AG04449 (cell line): Measurements from ENCODE around the gene MITF.

Experiments
- CTCF ChIA-PET: fragments of 350-600 bp; formaldehyde crosslinking; extraction: SDS; loops from one replicate; lab custom pipeline; 2021; ENCODE audit warnings: antibody characterized with exemption; lab: Yijun Ruan, JAX
- POLR2A ChIA-PET: fragments of 400-600, 350-600 bp; formaldehyde crosslinking; extraction: SDS; loops from one replicate; lab custom pipeline; 2020; ENCODE audit warnings: antibody characterized with exemption, inconsistent platforms; lab: Yijun Ruan, JAX
- DNase-seq: peaks from one replicate; pipeline ENCODE4 v3.0.0-alpha.2; 2010; ENCODE audit warnings: low read depth, low spot score
- H3K4me3 ChIP-seq: 2 replicates; pipeline ENCODE4 v1.5.1; 2011; ENCODE audit warnings: low read depth, mild to moderate bottlenecking, control low read depth, low read length
- TF ChIP-seq, protein P1 (sequence below): IDR thresholded peaks from one replicate; pipeline ENCODE4 v1.5.1; 2011; ENCODE audit warnings: mild to moderate bottlenecking, moderate library complexity, low read length, control low read depth, inconsistent platforms; ENCODE audit not compliant: insufficient read depth; ENCODE audit errors: missing control alignments

The MITF gene

GRCh38 chr3:69925506-69925905 lies 186.2 kb downstream of the MITF start:
- POLR2A ChIA-PET, result no interaction called here
- TF ChIP-seq, protein P1, sequence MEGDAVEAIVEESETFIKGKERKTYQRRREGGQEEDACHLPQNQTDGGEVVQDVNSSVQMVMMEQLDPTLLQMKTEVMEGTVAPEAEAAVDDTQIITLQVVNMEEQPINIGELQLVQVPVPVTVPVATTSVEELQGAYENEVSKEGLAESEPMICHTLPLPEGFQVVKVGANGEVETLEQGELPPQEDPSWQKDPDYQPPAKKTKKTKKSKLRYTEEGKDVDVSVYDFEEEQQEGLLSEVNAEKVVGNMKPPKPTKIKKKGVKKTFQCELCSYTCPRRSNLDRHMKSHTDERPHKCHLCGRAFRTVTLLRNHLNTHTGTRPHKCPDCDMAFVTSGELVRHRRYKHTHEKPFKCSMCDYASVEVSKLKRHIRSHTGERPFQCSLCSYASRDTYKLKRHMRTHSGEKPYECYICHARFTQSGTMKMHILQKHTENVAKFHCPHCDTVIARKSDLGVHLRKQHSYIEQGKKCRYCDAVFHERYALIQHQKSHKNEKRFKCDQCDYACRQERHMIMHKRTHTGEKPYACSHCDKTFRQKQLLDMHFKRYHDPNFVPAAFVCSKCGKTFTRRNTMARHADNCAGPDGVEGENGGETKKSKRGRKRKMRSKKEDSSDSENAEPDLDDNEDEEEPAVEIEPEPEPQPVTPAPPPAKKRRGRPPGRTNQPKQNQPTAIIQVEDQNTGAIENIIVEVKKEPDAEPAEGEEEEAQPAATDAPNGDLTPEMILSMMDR, result no peak
- CTCF ChIA-PET, result no interaction called here
- DNase-seq, result no peak
- H3K4me3 ChIP-seq, result no peak overlapping the region

- TF ChIP-seq, protein P1, result no peak
- CTCF ChIA-PET, result interaction anchor here (0.9 kb wide), 1 partner anchor 22 kb away, joined by 4 read pairs; no protein-coding TSS in a partner anchor
- no peak overlapping the region for H3K4me3 ChIP-seq
- DNase-seq, result no peak
- POLR2A ChIA-PET, result no interaction called here
Observed at GRCh38 chr3:69926385-69926784, 187.1 kb downstream of the MITF start.

DNA sequence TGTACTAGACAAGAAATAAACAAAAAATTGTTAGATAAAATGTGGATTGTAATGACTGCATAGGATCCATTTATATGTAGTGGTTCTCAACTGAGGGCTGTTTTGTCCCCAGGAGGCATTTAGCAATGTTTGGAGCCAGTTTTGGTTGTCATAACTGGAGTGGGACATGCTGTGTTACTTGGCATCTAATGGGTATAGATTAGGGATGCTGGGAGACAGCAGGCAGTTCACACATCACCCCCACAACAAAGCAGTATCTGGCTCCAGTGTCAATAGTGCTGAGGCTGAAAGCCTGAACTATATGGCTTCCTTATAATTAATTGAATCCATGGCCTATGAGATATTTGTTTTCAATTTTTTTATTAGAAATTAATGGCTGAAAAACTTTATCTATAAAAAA lies 188.3 kb downstream of the MITF start:
- POLR2A ChIA-PET, result no interaction called here
- DNase-seq, result no peak
- CTCF ChIA-PET, result no interaction called here
- TF ChIP-seq, protein P1, result no peak
- no peak overlapping the region for H3K4me3 ChIP-seq

DNA sequence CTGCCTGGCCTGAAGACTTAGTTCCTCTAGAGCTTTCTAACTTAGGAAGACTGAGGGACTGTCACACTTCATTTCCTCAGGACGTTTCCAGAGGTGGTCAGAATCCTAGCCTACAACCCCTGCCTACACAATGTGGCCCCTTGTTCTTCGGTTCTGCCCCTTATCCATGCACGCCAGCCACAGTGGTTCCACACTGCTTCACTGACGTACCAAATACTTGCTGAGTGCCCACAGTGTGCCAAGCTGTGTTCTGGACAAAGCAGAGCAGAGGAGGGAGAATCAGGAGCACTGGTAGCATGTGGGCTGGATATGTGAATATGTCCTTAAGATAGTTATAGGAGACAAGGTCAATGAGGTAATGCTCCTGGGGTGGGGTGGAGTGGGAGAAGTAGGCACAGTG lies 189.8 kb downstream of the MITF start:
- CTCF ChIA-PET, result no interaction called here
- POLR2A ChIA-PET, result no interaction called here
- H3K4me3 ChIP-seq, result no peak overlapping the region
- TF ChIP-seq, protein P1, result no peak
- DNase-seq, result no peak

GRCh38 chr3:69930564-69930963 lies 191.3 kb downstream of the MITF start:
- ChIA-PET CTCF (no interaction called here), POLR2A (no interaction called here)
- TF ChIP-seq, protein P1, result no peak
- no peak overlapping the region for H3K4me3 ChIP-seq
- DNase-seq, result no peak

DNA sequence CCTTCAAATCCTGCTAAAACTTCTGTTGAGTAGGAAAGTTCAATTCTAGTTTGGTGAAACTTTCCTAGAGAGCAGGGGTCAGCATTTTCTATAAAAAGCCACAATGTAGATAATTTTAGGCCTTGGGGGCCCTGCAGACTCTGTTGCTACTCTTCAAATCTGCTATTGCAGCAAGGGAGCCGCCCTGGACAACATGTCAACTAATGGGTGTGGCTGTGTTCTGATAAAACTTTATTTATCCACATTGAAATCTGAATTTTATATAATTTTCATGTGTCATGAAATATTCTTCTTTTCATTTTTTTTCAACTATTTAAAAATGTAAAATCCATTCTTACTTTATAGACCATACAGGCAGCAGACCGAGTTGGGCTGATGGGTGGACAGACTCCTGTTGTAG lies 192.8 kb downstream of the MITF start:
- ChIA-PET CTCF (interaction anchor here (0.9 kb wide), 1 partner anchor 11 kb away, joined by 4 read pairs; no protein-coding TSS in a partner anchor), POLR2A (no interaction called here)
- H3K4me3 ChIP-seq, result no peak overlapping the region
- TF ChIP-seq, protein P1, result no peak
- DNase-seq, result no peak
